Progenitor cell of endocrine pancreas (in vitro differentiated cells): ENCODE results near the gene CCR1. TPM values are rescaled to one million over a fixed set of nuclear protein-coding genes. Genes with fewer than 3 reads are reported as not detected.

Source experiments
- DNase-seq: peaks from one replicate; pipeline ENCODE4 v3.0.0; 2021; ENCODE audit warnings: low spot score; ENCODE audit not compliant: unreplicated experiment
- H3K27ac Mint-ChIP-seq: 2 replicates; pipeline ENCODE4 v1.8.0; 2021; ENCODE audit warnings: mild to moderate bottlenecking, moderate library complexity, mixed read lengths
- H3K27me3 Mint-ChIP-seq: 2 replicates; pipeline ENCODE4 v1.8.0; 2021; ENCODE audit warnings: mixed read lengths
- H3K36me3 Mint-ChIP-seq: 2 replicates; pipeline ENCODE4 v1.8.0; 2022; ENCODE audit warnings: mixed read lengths; ENCODE audit not compliant: insufficient read depth
- H3K4me1 Mint-ChIP-seq: 2 replicates; pipeline ENCODE4 v1.8.0; 2021; ENCODE audit warnings: low read depth, mixed read lengths
- H3K4me3 Mint-ChIP-seq: 2 replicates; pipeline ENCODE4 v1.8.0; 2021; ENCODE audit warnings: low read depth, mild to moderate bottlenecking, moderate library complexity, mixed read lengths
- H3K9me3 Mint-ChIP-seq: 2 replicates; pipeline ENCODE4 v1.8.0; 2021; ENCODE audit warnings: low read depth, mixed read lengths
- CTCF ChIP-seq: fragments of 200-600 bp; sonication (generic); IDR thresholded peaks from one replicate; pipeline ENCODE4 v1.5.0; 2021; ENCODE audit warnings: antibody characterized with exemption, mild to moderate bottlenecking; ENCODE audit not compliant: unreplicated experiment
- total RNA-seq: library from RNA; stranded (reverse); gene quantifications from 2 replicates; pipeline ENCODE4 v1.2.1, GENCODE V29; 2021

The CCR1 gene
- total RNA-seq, 1 donor from 2014 or later = 0.14 TPM

DNA sequence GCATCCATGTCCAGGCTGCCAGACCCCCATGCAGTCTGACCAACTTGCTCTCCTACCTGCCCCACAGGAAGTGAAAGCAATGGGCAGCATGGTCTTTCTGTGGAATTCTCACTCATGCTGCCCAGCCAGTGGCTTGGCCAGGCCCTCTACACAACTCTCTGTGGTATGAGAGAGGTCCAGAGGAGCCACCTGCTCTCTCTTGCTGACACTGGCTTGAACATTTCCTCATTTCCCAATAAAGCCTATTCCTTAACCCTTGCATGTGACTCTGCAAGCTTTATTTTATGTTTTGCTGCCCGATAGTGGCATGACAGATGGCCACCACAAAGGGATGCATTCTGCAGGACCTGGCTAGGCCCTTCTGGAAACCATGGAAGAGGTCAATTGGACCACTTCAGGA is 53.8 kb downstream of the CCR1 start:
- no peak overlapping the region for H3K4me3 Mint-ChIP-seq
- peaks cover 12% of the 10 kb centered on the region for H3K9me3 Mint-ChIP-seq
- H3K4me1 Mint-ChIP-seq = no peaks in the 10 kb centered on the region
- no peaks in the 10 kb centered on the region for H3K36me3 Mint-ChIP-seq
- H3K27ac Mint-ChIP-seq = no peak overlapping the region
- DNase-seq = no peak
- no peaks in the 10 kb centered on the region for H3K27me3 Mint-ChIP-seq
- TF ChIP-seq CTCF = no peak

Other genes with a start within 250 kb of the CCR1 start
- 17.0 and 18.0 TPM in 2 replicates for gene FYCO1, start 212.5 kb downstream of the CCR1 start, total RNA-seq
- gene XCR1, start 180.8 kb downstream of the CCR1 start, total RNA-seq = not detected in 2 replicates
- not detected in 2 replicates for gene CCR3, start 34.1 kb upstream of the CCR1 start, total RNA-seq
- not detected in 2 replicates for gene CCR2, start 145.8 kb upstream of the CCR1 start, total RNA-seq
- gene CCR5, start 162.6 kb upstream of the CCR1 start, total RNA-seq = not detected in 2 replicates
- gene CCRL2, start 198.9 kb upstream of the CCR1 start, total RNA-seq = not detected in 2 replicates